Frontal cortex (tissue), 4 donors: ENCODE measurements around the gene FAM221B. TPM values are rescaled to one million over a fixed set of nuclear protein-coding genes. Genes with fewer than 3 reads are reported as not detected.

Source experiments
- DNase-seq, 2 donors: peaks; one replicate each; pipeline ENCODE4 v3.0.0; 2012; ENCODE audit warnings: low spot score in 2 of 2
- FAIRE-seq: peaks from 2 replicates; lab custom pipeline; 2012; peaks lifted over from hg19 to GRCh38; lab: Jason Lieb, UNC
- total RNA-seq: library from RNA; depleted of rRNA; stranded (reverse); fragments of >200 nt; gene quantifications from one replicate; pipeline ENCODE4 v1.2.3, GENCODE V29; 2014
- donor health status: control.
- donor health status: control.
- donor health status: control.

The FAM221B gene
- not detected for total RNA-seq

- FAIRE-seq (no peak), DNase-seq (no peak)
Measured at GRCh38 chr9:35828716-35829083, at the start of gene FAM221B. TSS of gene FAM221B (minus strand) at chr9:35828732. CDS start at chr9:35826161, 2,571 bp downstream.

GRCh38 chr9:35872505-35872904 lies 44.0 kb upstream of the FAM221B start:
- FAIRE-seq, result no peak
- DNase-seq, result no peak

GRCh38 chr9:35871545-35871944 lies 43.0 kb upstream of the FAM221B start:
- no peak for FAIRE-seq
- no peak for DNase-seq

- no peak for DNase-seq
- no peak for FAIRE-seq
Measured at GRCh38 chr9:35870351-35870923, 41.9 kb upstream of the FAM221B start, which contains the start of gene OR13J1. TSS of gene OR13J1 (minus strand) at chr9:35870401. CDS start at chr9:35870401, 0 bp downstream.

GRCh38 chr9:35869621-35870216 lies 41.2 kb upstream of the FAM221B start:
- DNase-seq (no peak), FAIRE-seq (no peak)

GRCh38 chr9:35868933-35869332 lies 40.4 kb upstream of the FAM221B start:
- FAIRE-seq (no peak), DNase-seq (no peak)

GRCh38 chr9:35867538-35867937 lies 39.0 kb upstream of the FAM221B start:
- no peak for DNase-seq
- no peak for FAIRE-seq

- FAIRE-seq (no peak), DNase-seq (no peak)
Measured at GRCh38 chr9:35864695-35865255, 36.2 kb upstream of the FAM221B start.

GRCh38 chr9:35863583-35863982 lies 35.1 kb upstream of the FAM221B start:
- DNase-seq (no peak), FAIRE-seq (no peak)

GRCh38 chr9:35862328-35862727 lies 33.8 kb upstream of the FAM221B start:
- no peak for FAIRE-seq
- no peak for DNase-seq

- FAIRE-seq, result no peak
- no peak for DNase-seq
Measured at GRCh38 chr9:35861161-35861897, 32.8 kb upstream of the FAM221B start.

- FAIRE-seq, result no peak
Measured at GRCh38 chr9:35859990-35860339, 31.4 kb upstream of the FAM221B start.

GRCh38 chr9:35859310-35859989 lies 30.9 kb upstream of the FAM221B start:
- DNase-seq, result peak in 1 of 2 donors; percentile 47
- no peak for FAIRE-seq

More at GRCh38 chr9:35859990-35860339, 31.4 kb upstream of the FAM221B start:
- DNase-seq, result no peak

- FAIRE-seq, result no peak
- no peak for DNase-seq
Measured at GRCh38 chr9:35858458-35858857, 29.9 kb upstream of the FAM221B start.

- FAIRE-seq (no peak), DNase-seq (no peak)
Measured at GRCh38 chr9:35856882-35857281, 28.4 kb upstream of the FAM221B start.

- no peak for FAIRE-seq
Measured at GRCh38 chr9:35856206-35856605, 27.7 kb upstream of the FAM221B start.

GRCh38 chr9:35854091-35854762 lies 25.7 kb upstream of the FAM221B start:
- no peak for FAIRE-seq
- no peak for DNase-seq

More at GRCh38 chr9:35856206-35856605, 27.7 kb upstream of the FAM221B start:
- DNase-seq, result no peak

GRCh38 chr9:35852876-35853865 lies 24.6 kb upstream of the FAM221B start:
- DNase-seq (no peak), FAIRE-seq (no peak)
